ENCODE measurements around the gene ADCY10.

Gene ADCY10

GRCh38 chr1:167776151-167776550, 137.8 kb downstream of the ADCY10 start:
- DNase-seq (ENCODE audit: low read depth), result no peak

DNA sequence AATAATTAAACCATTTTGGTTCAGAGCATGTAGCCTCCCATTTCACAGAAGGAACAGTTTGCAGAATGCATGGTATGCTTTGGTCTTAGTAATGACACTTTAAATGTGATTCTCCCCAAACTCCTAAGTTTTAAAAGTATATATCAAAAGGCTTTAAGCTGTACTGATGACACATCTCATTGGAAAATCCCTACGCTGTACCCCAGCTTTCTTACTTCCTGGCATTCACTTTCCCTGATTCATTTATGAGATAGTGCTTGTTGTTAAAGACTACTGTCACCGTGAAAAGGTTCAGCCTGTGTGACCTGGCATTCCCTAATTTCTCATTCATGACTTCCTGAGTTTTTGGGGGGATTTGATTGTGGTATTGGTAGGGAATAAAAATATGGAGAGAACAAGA, 138.8 kb downstream of the ADCY10 start:
- DNase-seq (ENCODE audit: low read depth), result no peak

- no peak for DNase-seq (ENCODE audit: low read depth)
These were observed 139.2 kb downstream of the ADCY10 start for GRCh38 chr1:167774710-167775109.

GRCh38 chr1:167773516-167773915, 140.4 kb downstream of the ADCY10 start:
- no peak for DNase-seq (ENCODE audit: low read depth)

GRCh38 chr1:167772436-167772835, 141.5 kb downstream of the ADCY10 start:
- DNase-seq (ENCODE audit: low read depth), result no peak

DNA sequence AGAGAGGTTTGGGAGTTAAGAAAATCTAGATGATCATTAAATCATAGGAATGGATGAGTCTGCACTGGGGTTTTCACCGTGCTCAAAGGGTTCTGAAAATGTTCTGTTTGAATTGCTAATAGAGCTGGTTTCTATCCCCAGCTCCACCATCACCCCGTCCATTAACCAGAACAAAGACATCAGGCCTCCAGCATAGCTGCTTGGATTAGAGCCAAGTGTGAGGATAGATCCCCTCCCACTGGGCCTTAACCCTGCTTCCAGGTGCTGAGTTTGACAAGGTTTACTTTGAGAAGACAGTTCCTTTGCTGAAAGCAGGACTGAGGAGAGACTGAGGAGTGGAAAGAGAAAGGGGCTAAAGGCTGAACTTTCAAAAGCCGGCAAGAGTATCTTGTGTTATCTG, 143.8 kb downstream of the ADCY10 start:
- DNase-seq (ENCODE audit: low read depth), result no peak

- DNase-seq (ENCODE audit: low read depth), result no peak
These were observed 146.2 kb downstream of the ADCY10 start for GRCh38 chr1:167767761-167768160.

- DNase-seq (ENCODE audit: low read depth), result no peak
These were observed 147.4 kb downstream of the ADCY10 start for GRCh38 chr1:167766538-167766937.

DNA sequence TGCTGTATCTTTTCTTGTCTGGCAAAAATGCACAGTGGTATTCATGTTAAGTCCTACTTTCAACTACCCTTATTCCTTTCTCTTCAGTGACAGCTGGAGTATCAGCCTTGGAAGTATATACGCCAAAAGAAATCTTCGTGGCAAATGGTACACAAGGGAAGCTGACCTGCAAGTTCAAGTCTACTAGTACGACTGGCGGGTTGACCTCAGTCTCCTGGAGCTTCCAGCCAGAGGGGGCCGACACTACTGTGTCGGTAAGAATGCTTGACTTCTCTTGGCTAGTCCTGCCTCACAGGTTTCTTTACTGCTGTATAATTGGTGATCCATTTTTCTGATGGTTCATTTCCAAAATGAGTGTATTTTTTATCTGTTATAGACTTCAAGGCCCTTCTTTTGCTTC, 148.4 kb downstream of the ADCY10 start:
- DNase-seq (ENCODE audit: low read depth), result no peak

- no peak for DNase-seq (ENCODE audit: low read depth)
These were observed 149.2 kb downstream of the ADCY10 start for GRCh38 chr1:167764458-167765330.

DNA sequence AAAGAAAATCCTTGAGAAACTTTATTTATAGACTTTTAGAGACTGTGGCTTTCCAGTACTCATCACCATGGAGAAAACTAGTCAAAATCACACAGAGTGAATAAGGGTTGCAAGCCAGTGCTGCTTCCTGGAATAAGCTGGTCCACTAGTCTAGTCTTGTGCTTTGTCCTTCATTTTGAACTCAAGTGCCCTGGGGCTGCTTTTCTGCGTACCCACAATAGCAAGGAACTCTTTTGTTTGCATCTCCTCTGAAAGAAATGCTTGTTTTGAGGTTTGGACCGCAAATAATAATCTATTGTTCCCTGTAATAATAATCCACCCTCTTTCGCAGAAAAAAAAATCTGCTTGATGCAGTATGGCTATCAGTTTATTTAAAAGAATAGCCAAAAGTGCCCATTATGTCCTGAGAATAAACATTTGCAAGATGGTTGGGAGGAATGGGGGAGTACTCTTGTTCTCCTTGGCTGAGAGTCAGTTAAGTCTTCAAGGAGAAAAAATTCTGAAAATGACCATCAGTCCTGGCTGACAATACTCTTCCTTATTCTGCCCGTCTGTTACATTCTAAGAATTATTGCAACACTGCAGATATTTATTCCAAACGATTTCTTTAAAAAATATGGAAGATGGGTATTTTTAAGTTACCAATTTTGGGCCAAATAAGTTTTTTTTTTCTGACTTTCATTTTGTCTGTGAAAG, 150.3 kb downstream of the ADCY10 start:
- no peak for DNase-seq (ENCODE audit: low read depth)

- DNase-seq (ENCODE audit: low read depth), result no peak
These were observed 151.7 kb downstream of the ADCY10 start for GRCh38 chr1:167762061-167762746.

GRCh38 chr1:167761400-167761799, 152.5 kb downstream of the ADCY10 start:
- no peak for DNase-seq (ENCODE audit: low read depth)

Data from stimulated activated CD8-positive, alpha-beta memory T cell treated with anti-CD3 and anti-CD28 coated beads, Interleukin-15, amount 100 ng/mL, for 1 hour (primary cell).